ENCODE results near the gene SP140.

DNA sequence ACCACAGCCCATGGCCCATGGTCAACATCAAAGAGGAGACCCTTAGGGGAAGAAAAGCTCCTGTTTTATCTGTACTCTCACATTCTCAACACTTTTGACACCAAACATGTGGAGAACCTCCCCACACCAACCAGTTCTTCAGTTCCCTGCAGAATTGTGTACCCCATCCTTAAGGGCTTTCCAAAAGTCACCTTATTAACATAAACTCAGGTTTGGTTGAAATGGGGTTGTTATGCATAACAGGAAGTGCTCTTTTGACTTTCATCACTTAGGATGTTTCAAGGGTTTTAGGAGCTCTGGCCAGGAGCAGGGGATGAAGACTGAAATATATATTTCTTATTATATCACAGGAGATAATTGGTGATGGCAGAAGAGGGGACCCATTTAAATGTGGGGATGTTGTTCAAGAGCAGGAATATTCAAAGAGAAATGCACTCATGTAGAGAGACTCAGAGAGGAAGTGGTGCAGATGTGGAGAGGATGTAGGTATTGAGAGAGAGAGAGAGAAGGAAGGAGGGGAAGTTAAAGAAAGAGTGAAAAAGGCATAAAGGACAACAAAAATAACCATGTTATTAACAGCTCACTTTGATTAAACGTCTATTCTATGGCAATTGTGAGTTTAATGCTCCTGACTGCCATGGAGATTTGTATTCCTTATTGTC is 136.6 kb downstream of the SP140 start:
- TF ChIP-seq, protein P1, sequence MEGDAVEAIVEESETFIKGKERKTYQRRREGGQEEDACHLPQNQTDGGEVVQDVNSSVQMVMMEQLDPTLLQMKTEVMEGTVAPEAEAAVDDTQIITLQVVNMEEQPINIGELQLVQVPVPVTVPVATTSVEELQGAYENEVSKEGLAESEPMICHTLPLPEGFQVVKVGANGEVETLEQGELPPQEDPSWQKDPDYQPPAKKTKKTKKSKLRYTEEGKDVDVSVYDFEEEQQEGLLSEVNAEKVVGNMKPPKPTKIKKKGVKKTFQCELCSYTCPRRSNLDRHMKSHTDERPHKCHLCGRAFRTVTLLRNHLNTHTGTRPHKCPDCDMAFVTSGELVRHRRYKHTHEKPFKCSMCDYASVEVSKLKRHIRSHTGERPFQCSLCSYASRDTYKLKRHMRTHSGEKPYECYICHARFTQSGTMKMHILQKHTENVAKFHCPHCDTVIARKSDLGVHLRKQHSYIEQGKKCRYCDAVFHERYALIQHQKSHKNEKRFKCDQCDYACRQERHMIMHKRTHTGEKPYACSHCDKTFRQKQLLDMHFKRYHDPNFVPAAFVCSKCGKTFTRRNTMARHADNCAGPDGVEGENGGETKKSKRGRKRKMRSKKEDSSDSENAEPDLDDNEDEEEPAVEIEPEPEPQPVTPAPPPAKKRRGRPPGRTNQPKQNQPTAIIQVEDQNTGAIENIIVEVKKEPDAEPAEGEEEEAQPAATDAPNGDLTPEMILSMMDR (IDR thresholded peaks at IDR 0.05; ENCODE audit: poor library complexity), result no peak
- TF ChIP-seq EZH2phosphoT487 (IDR thresholded peaks at IDR 0.05; ENCODE audit: low read depth, severe bottlenecking, unreplicated experiment), result no peak
- no peak for TF ChIP-seq EZH2 (IDR thresholded peaks at IDR 0.05; ENCODE audit: borderline replicate concordance)

All from hepatocyte (in vitro differentiated cells).